Measurements from ENCODE around the gene ANKRD16.
"Not testable (repeated sequence)": the region's sequence is repeated elsewhere in the genome, so short reads cannot be mapped to it uniquely, and the experiment has no call there.

The ANKRD16 gene

GRCh38 chr10:5918763-5919162 lies 29.1 kb upstream of the ANKRD16 start:
- peaks cover 91% of the 10 kb centered on the region for H3K36me3 ChIP-seq (ENCODE audit: control insufficient read depth, low read depth, low read length)
- no peak overlapping the region for H3K4me3 ChIP-seq (ENCODE audit: low read length)
- no peaks in the 10 kb centered on the region for H3K4me1 ChIP-seq (ENCODE audit: control insufficient read depth, low read depth, low read length)
- H3K9ac ChIP-seq (ENCODE audit: low read length), result no peak overlapping the region
- H3K27me3 ChIP-seq (ENCODE audit: control insufficient read depth, insufficient read depth, low read length), result no peaks in the 10 kb centered on the region
- no peak overlapping the region for H3K27ac ChIP-seq (ENCODE audit: low read length)
- H3K9me3 ChIP-seq (ENCODE audit: control insufficient read depth, low read depth, low read length), result no peaks in the 10 kb centered on the region

DNA sequence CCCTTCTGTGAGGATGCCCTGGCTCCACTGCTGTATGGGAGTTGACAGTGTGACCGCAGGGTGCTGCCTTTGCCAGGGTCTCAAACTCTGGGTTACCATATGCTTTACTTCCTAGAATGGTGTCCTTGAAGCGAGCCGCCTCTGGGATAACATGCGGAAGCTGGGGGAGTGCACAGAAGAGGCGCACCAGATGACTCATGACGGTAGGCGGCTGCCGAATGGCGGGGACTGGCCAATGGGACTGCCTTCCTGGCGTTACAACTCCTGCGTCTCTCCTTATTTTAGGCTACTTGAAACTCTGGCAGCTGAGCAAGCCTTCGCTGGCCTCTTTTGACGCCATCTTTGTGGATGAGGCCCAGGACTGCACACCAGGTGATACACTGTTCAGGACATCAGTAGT lies 27.6 kb upstream of the ANKRD16 start:
- H3K4me1 ChIP-seq (ENCODE audit: control insufficient read depth, low read depth, low read length), result no peaks in the 10 kb centered on the region
- H3K4me3 ChIP-seq (ENCODE audit: low read length), result no peak overlapping the region
- no peaks in the 10 kb centered on the region for H3K9me3 ChIP-seq (ENCODE audit: control insufficient read depth, low read depth, low read length)
- no peak overlapping the region for H3K9ac ChIP-seq (ENCODE audit: low read length)
- H3K27ac ChIP-seq (ENCODE audit: low read length), result no peak overlapping the region
- H3K36me3 ChIP-seq (ENCODE audit: control insufficient read depth, low read depth, low read length), result peaks cover 92% of the 10 kb centered on the region
- no peaks in the 10 kb centered on the region for H3K27me3 ChIP-seq (ENCODE audit: control insufficient read depth, insufficient read depth, low read length)

- Histone ChIP-seq H3K9me3 (ENCODE audit: control insufficient read depth, low read depth, low read length) (no peaks in the 10 kb centered on the region), H3K9ac (ENCODE audit: low read length) (no peak overlapping the region), H3K36me3 (ENCODE audit: control insufficient read depth, low read depth, low read length) (peaks cover 88% of the 10 kb centered on the region), H3K27ac (ENCODE audit: low read length) (no peak overlapping the region), H3K4me3 (ENCODE audit: low read length) (no peak overlapping the region), H3K4me1 (ENCODE audit: control insufficient read depth, low read depth, low read length) (no peaks in the 10 kb centered on the region), H3K27me3 (ENCODE audit: control insufficient read depth, insufficient read depth, low read length) (no peaks in the 10 kb centered on the region)
Measured at GRCh38 chr10:5915451-5915850, 25.8 kb upstream of the ANKRD16 start.

DNA sequence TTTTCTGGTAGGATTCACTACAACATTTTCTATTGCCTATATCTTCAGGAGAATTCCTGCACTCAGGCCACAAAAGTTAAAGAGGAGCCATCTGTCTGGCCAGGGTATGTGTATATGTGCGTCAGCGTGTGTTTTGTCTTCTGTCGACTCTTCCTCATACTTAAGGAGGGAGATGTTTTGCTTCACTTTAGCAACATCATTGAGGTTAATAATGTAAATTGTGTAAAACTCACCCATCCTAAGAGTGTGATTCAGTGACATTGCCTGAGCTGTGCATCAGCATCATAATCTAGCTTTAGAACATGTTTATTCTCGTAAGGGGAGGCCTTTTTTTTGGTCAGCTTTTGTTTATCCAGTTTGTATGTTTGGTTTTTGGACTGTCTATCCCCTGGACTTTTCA lies 24.0 kb upstream of the ANKRD16 start:
- no peak overlapping the region for H3K9ac ChIP-seq (ENCODE audit: low read length)
- no peaks in the 10 kb centered on the region for H3K27me3 ChIP-seq (ENCODE audit: control insufficient read depth, insufficient read depth, low read length)
- H3K4me1 ChIP-seq (ENCODE audit: control insufficient read depth, low read depth, low read length), result no peaks in the 10 kb centered on the region
- H3K36me3 ChIP-seq (ENCODE audit: control insufficient read depth, low read depth, low read length), result peaks cover 88% of the 10 kb centered on the region
- H3K9me3 ChIP-seq (ENCODE audit: control insufficient read depth, low read depth, low read length), result no peaks in the 10 kb centered on the region
- H3K4me3 ChIP-seq (ENCODE audit: low read length), result no peak overlapping the region
- no peak overlapping the region for H3K27ac ChIP-seq (ENCODE audit: low read length)

DNA sequence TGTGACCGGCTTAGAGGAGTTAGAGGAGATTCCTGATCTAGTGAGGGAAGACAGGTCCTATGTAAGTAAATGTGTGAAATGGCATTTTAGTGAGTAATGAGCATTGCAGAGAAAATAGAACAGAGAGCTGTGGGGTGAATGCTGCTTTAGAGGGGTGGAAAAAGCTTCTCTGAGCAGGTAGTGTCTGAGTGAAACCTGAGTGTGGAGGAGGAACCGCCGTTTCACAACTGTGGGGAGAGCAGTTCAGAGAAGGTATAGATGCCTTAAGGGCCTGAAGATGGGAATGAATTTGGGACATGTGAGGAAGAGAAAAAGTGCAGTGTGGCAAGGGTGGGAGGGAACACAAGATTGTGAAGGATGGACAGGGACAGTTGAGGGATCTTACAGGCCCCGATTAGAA lies 22.0 kb upstream of the ANKRD16 start:
- Histone ChIP-seq H3K4me3 (ENCODE audit: low read length) (no peak overlapping the region), H3K27me3 (ENCODE audit: control insufficient read depth, insufficient read depth, low read length) (no peaks in the 10 kb centered on the region), H3K9ac (ENCODE audit: low read length) (no peak overlapping the region), H3K27ac (ENCODE audit: low read length) (no peak overlapping the region), H3K4me1 (ENCODE audit: control insufficient read depth, low read depth, low read length) (no peaks in the 10 kb centered on the region), H3K36me3 (ENCODE audit: control insufficient read depth, low read depth, low read length) (peaks cover 73% of the 10 kb centered on the region), H3K9me3 (ENCODE audit: control insufficient read depth, low read depth, low read length) (no peaks in the 10 kb centered on the region)

DNA sequence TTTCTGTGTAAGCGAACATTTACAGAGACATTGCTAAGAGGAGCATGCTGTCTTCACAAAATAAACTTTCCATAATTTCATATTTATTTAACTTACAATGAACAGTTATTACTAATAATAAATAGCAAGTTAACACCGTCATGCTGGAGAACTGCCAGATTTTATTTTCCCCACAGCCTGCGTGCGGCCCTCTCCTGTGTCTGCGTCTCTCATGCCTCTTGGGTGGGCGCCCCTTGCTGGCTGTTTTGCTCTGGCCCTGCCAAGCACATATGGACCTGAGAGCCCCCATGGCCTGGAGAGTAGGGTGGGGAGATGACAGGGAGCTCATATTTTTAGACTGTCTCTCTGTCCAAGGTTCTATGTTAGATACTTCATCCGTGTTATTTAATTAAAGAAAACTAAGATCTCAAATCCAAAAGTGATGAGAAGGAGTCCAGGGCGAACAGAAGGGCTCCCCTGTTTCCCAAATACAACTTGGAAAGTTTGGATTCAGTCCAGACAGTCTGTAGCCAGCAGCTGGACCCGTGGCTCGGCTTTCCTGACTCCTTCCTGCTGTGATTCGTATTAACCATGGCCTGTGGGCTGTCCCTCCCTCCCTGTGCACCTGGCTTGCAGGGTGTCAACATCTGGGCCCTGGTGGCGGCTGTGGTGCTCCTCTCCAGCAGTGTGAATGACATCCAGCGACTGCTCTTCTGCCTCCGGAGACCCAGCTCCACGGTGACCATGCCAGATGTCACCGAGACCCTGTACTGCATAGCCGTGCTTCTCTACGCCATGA lies 20.8 kb upstream of the ANKRD16 start:
- Histone ChIP-seq H3K36me3 (ENCODE audit: control insufficient read depth, low read depth, low read length) (peaks cover 69% of the 10 kb centered on the region), H3K4me3 (ENCODE audit: low read length) (no peak overlapping the region), H3K4me1 (ENCODE audit: control insufficient read depth, low read depth, low read length) (no peaks in the 10 kb centered on the region), H3K27ac (ENCODE audit: low read length) (no peak overlapping the region), H3K27me3 (ENCODE audit: control insufficient read depth, insufficient read depth, low read length) (no peaks in the 10 kb centered on the region), H3K9me3 (ENCODE audit: control insufficient read depth, low read depth, low read length) (no peaks in the 10 kb centered on the region), H3K9ac (ENCODE audit: low read length) (no peak overlapping the region)

GRCh38 chr10:5908676-5909075 lies 19.0 kb upstream of the ANKRD16 start:
- not testable (repeated sequence) for H3K9ac ChIP-seq (ENCODE audit: low read length); H3K27me3 ChIP-seq (ENCODE audit: control insufficient read depth, insufficient read depth, low read length); H3K4me3 ChIP-seq (ENCODE audit: low read length); H3K27ac ChIP-seq (ENCODE audit: low read length); H3K9me3 ChIP-seq (ENCODE audit: control insufficient read depth, low read depth, low read length); H3K4me1 ChIP-seq (ENCODE audit: control insufficient read depth, low read depth, low read length)
- peaks cover 51% of the 10 kb centered on the region for H3K36me3 ChIP-seq (ENCODE audit: control insufficient read depth, low read depth, low read length)

DNA sequence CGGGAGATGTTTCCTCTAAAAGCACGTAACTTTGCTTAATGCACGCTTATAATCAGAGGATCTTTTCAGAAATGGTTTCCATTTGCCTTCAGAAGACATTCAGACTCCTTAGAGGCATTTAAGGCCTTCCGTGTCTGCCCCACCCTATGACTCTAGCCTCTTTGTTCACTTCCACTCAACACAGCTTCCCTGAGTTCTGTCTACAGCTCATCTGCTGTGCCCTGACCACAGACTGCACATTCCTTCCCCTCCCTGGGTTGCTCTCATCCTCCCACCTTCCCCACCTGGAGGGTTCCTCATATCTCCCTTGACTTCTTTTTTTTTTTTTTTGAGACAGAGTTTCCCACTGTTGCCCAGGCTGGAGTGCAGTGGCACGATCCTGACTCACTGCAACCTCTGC lies 17.0 kb upstream of the ANKRD16 start:
- Histone ChIP-seq H3K9ac (ENCODE audit: low read length) (no peak overlapping the region), H3K4me3 (ENCODE audit: low read length) (no peak overlapping the region), H3K9me3 (ENCODE audit: control insufficient read depth, low read depth, low read length) (no peaks in the 10 kb centered on the region), H3K27ac (ENCODE audit: low read length) (no peak overlapping the region), H3K4me1 (ENCODE audit: control insufficient read depth, low read depth, low read length) (no peaks in the 10 kb centered on the region), H3K36me3 (ENCODE audit: control insufficient read depth, low read depth, low read length) (peaks cover 37% of the 10 kb centered on the region), H3K27me3 (ENCODE audit: control insufficient read depth, insufficient read depth, low read length) (no peaks in the 10 kb centered on the region)

- Histone ChIP-seq H3K36me3 (ENCODE audit: control insufficient read depth, low read depth, low read length) (peaks cover 30% of the 10 kb centered on the region), H3K4me3 (ENCODE audit: low read length) (no peak overlapping the region), H3K9me3 (ENCODE audit: control insufficient read depth, low read depth, low read length) (no peaks in the 10 kb centered on the region), H3K4me1 (ENCODE audit: control insufficient read depth, low read depth, low read length) (no peaks in the 10 kb centered on the region), H3K27me3 (ENCODE audit: control insufficient read depth, insufficient read depth, low read length) (no peaks in the 10 kb centered on the region), H3K9ac (ENCODE audit: low read length) (no peak overlapping the region), H3K27ac (ENCODE audit: low read length) (no peak overlapping the region)
Measured at GRCh38 chr10:5905854-5906507, 16.3 kb upstream of the ANKRD16 start.

DNA sequence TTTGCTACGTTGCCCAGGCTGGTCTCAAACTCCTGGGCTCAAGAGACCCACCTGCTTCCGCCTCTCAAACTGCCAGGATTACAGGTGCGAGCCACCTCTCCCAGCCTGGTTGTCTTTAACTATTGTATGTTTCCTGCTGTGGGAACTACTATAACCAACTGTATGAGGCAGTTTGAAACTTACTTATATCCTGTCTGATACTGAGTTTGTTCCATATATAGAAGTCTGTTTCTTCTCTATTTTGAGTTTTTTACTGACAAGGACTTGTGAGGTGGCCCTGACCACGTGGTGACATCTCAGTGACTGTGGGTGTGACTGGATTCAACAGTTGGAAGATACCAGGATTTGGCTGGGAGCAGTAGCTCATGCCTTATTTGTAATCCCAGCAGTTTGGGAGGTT lies 14.5 kb upstream of the ANKRD16 start:
- H3K36me3 ChIP-seq (ENCODE audit: control insufficient read depth, low read depth, low read length), result peaks cover 16% of the 10 kb centered on the region
- no peaks in the 10 kb centered on the region for H3K27me3 ChIP-seq (ENCODE audit: control insufficient read depth, insufficient read depth, low read length)
- no peaks in the 10 kb centered on the region for H3K4me1 ChIP-seq (ENCODE audit: control insufficient read depth, low read depth, low read length)
- H3K4me3 ChIP-seq (ENCODE audit: low read length), result no peak overlapping the region
- H3K9ac ChIP-seq (ENCODE audit: low read length), result no peak overlapping the region
- H3K9me3 ChIP-seq (ENCODE audit: control insufficient read depth, low read depth, low read length), result no peaks in the 10 kb centered on the region
- H3K27ac ChIP-seq (ENCODE audit: low read length), result no peak overlapping the region

DNA sequence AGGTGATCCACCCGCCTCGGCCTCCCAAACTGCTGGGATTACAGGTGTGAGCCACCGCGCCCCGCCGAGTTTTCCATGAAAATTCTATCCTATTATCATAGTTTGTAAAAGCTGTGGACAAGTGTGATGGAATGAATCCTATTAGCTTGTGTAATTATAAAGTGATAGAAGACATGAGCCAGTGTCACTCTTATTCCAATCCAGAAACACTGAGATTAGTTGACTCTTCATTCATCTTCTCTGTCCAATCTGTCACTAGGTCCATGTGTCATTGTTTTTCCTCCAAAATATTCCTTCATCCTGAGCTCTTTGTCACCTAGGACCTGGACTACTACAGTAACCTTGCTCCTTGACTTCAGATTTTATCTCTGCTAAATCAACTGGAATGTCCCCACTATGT lies 13.9 kb upstream of the ANKRD16 start:
- Histone ChIP-seq H3K9ac (ENCODE audit: low read length) (no peak overlapping the region), H3K4me3 (ENCODE audit: low read length) (no peak overlapping the region), H3K27me3 (ENCODE audit: control insufficient read depth, insufficient read depth, low read length) (no peaks in the 10 kb centered on the region), H3K27ac (ENCODE audit: low read length) (no peak overlapping the region), H3K9me3 (ENCODE audit: control insufficient read depth, low read depth, low read length) (no peaks in the 10 kb centered on the region), H3K4me1 (ENCODE audit: control insufficient read depth, low read depth, low read length) (no peaks in the 10 kb centered on the region), H3K36me3 (ENCODE audit: control insufficient read depth, low read depth, low read length) (peaks cover 9% of the 10 kb centered on the region)
